Measurements from ENCODE around the gene SERPINA12.

DNA sequence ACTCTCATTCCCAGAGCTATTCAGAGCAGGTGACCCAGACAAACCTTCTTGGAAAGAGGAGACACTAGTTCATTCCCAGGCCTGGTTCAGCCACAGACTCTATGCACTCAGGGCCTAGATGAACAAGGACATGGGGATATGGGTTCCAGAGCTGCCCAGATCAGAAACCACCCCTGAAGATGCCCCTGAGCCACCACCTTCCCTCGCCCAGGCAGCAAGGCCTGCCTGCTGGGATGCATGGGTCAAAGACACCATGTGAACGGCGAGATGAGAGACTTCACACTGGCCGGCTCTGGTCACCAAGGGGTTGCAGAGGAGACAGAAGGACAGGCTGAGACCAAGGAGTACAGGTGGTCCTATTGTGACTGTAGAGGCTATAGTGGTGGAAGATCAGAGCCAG lies 4.1 kb downstream of the SERPINA12 start:
- no peak for TF ChIP-seq YY1 (IDR thresholded peaks at IDR 0.05; ENCODE audit: insufficient read depth, insufficient read length)
- TF ChIP-seq ZNF274 (IDR thresholded peaks at IDR 0.05; ENCODE audit: low read depth, low read length), result no peak
- no peak for TF ChIP-seq SUZ12 (IDR thresholded peaks at IDR 0.05; ENCODE audit: extremely low read depth, insufficient read depth, insufficient read length)
